Measurements from ENCODE around the gene NCOA3.
"Not testable (repeated sequence)": the region's sequence is repeated elsewhere in the genome, so short reads cannot be mapped to it uniquely, and the experiment has no call there.

The NCOA3 gene

DNA sequence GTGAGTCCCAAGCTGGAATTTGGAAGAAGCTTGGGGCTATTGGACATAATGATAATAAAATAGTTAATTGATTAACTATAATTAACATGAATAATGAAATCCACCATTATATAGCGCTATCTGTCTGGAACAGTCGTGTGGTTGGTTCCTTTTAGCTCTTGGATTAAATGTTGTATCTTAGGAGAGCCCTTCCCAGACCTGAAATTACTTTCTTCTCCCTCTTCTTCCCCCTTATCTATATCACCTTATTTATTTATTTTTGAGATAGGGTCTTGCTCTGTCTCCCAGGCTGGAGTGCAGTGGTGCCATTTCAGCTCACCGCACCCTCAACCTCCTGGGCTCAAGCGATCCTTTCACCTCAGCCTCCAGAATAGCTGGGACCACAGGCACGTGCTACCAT is 64.6 kb downstream of the NCOA3 start:
- DNase-seq (ENCODE audit: low read depth) = no peak

DNA sequence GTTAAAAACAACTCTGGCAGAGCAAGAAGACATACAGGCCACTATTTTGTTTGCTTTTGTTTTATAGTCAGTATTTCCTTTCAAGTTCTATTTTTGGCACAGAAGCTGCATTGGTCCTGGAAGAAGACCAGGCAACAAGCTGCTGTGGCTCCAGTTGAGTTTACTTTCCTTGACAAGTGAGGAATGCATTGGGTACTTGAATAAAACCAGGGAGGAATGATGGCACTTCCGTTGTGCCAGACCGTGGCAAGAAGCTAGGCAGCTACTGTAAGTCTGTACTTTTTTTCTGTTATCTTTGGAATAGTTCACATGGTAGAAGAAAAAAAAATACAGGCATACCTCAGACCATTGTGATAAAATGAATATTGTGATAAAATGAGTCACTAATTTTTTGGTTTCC is 66.3 kb downstream of the NCOA3 start:
- DNase-seq (ENCODE audit: low read depth) = no peak

DNA sequence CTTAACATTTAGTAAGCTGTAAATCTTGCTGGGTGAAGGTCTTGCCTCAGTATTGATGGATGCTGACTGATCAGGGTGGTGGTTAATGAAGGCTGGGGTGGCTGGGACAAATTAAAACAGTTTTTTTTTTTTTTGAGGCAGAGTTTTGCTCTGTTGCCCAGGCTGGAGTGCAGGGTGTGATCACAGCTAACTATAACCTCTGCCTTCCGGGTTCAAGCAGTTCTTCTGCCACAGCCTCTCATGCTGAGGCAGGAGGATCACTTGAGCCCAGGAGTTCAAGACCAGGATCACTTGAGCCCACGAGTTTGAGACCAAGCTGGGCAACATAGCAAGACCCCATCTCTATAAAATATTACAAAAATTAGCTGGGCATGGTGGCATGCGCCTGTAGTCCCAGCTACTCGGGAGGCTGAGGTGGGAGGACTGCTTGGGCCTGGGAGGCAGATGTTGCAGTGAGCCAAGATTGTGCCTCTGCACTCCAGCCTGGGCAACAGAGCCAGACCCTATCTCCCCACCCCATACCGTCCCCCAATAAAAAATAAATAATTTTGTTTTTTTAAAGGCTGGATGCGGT is 67.2 kb downstream of the NCOA3 start:
- no peak for DNase-seq (ENCODE audit: low read depth)

GRCh38 chr20:47571426-47571825 is 69.7 kb downstream of the NCOA3 start:
- no peak for DNase-seq (ENCODE audit: low read depth)

DNA sequence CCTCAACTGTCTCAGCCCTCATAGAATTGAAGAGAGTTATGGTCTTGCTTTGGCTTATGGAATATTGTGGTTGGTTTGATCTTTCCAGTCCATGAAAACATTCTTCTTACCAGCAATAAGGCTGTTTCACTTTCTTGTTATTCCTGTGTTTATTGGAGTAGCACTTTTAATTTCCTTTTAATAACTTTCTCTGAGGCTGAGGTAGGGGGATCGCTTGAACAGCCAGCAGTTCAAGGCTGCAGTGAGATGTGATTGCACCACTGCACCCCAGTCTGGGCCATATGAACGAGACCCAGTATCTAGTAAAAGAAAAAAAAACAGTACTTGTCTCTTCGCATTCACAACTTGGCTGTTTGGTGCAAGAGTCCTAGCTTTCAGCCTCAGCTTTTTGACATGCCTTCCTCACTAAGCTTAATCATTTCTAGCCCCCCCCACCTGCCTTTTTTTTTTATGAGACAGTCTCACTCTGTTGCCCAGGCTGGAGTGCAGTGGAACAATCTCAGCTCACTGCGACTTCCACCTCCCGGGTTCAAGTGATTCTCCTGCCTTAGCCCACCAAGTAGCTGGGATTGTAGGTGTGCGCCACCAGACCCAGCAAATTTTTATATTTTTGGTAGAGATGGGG is 70.5 kb downstream of the NCOA3 start:
- DNase-seq (ENCODE audit: low read depth) = no peak

- no peak for DNase-seq (ENCODE audit: low read depth)
Observed at GRCh38 chr20:47573559-47573958, 71.9 kb downstream of the NCOA3 start.

DNA sequence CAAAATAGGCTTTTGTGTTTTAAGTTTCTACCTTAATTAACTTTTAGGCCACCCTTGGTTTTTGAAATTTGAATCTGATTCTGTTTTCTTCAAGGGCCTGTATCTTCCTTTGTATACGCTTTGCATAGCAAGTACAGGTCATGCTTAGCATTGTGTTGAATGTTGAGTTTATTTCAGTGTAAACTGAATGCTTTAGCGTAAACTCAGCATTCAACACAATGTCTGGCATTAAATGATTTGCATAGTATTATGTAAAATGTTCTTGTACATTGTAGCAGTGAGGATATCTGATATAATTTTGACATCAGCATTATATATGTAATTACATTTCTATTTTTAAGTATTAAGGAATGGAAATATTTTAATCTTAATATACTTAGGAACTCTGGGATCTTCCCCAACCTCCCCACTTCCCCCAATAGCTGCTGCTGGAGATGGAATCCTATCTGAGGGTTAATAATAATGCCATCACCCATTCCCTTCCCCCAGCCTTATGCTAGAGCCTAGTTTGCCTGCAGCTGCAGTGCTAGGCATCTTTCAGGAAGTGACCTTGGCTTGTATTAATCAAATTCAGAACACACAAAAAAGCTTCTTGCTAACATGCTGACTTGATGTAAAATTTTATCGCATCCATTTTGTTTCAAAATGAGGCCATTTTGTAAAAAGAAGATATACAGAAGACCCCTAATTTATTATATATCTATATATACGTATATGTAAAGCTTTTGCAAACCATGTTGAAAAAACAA is 73.1 kb downstream of the NCOA3 start:
- DNase-seq (ENCODE audit: low read depth) = no peak

DNA sequence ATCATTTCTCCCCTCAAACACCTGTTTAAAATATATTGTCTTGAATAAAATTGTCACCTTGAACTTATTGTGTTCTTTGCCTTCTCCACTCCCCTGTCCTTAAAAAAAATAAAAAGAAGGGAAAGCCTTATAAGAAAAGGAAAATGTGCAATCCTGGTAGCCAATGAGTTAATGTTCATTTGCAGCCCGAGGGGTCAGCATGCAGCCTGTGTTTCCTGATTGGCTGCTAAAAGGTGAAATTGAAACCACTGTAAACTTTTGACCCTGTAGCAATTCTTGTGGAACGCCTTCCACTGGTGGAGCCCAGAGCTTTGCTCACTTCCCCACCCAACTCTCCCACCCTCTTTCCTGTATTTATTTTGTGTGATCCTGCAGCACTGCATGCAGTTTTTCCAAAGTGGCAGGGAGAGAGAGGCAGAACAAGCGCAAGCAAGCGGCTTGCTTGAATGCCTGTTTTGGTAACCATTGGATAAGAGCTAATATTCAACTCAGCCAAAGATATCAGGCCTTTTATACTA is 74.9 kb downstream of the NCOA3 start:
- peak; percentile 14 for DNase-seq (ENCODE audit: low read depth)

DNA sequence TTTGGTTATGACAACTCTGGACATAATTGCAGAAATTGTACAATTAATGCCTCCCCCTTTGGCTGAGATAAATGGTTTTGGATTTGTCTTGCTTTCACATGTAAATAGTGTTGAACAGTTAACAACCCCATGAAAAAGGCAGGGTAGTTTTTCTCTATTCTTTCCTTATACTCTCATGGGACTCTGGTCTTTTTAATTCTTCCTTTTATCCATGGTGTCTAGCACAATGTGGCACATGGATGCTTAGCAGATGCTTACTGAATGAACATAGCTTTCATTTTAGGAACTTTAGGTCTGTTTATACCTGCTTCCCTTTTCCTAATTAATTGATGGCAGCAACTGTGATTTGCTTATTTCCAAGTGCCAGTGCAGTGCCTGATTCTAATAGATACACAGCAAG is 75.6 kb downstream of the NCOA3 start:
- no peak for DNase-seq (ENCODE audit: low read depth)

GRCh38 chr20:47578543-47578942 is 76.9 kb downstream of the NCOA3 start:
- DNase-seq (ENCODE audit: low read depth) = no peak

DNA sequence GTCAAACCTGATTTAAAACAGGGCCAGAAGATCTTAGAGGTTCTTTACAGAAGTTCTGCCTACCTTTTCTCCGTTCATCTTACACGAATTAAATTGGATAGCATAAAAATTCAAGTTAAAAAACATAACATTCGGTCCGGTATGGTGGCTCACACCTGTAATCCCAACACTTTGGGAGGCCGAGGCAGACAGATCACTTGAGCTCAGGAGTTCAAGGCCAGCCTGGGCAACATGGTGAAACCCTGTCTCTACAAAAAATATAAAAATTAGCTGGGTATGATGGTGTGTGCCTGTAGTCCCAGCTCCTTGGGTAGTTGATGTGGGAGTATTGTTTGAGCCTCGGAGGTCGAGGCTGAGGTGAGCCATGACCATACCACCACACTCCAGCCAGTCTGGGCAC is 79.0 kb downstream of the NCOA3 start:
- not testable (repeated sequence) for DNase-seq (ENCODE audit: low read depth)

GRCh38 chr20:47581090-47581489 is 79.4 kb downstream of the NCOA3 start:
- DNase-seq (ENCODE audit: low read depth) = no peak

- no peak for DNase-seq (ENCODE audit: low read depth)
Observed at GRCh38 chr20:47583551-47583950, 81.9 kb downstream of the NCOA3 start.

GRCh38 chr20:47585087-47585747 is 83.5 kb downstream of the NCOA3 start:
- no peak for DNase-seq (ENCODE audit: low read depth)

DNA sequence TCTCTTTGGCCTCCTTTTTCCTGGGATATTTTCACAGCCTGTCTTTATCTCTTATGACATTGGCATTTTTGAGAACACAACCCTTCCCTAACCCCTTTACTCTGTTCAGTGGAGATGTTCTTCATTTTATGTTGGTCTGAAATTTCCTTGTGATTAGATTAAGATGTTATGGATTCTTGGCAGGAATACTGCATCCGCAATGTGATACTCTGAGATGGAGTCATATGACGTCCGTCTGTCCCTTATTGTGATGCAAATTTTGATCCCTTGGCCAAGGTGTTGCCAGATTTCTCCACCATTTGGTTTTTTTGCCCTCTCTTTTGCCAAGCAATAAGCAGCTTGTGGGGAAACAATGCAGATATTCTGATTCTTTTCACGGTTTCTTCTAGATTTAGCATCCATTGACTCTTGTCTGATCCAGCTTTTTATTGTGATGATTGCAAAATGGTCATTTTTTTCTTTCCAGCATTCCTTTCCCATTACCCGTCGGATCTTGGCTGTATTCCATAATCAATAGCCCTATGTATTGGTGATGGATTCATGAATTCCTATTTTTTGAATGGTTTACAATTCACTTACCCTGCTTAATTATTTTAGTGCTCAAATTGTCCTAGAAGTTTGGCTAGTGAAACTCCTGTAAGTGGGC is 85.1 kb downstream of the NCOA3 start:
- DNase-seq (ENCODE audit: low read depth) = no peak

DNA sequence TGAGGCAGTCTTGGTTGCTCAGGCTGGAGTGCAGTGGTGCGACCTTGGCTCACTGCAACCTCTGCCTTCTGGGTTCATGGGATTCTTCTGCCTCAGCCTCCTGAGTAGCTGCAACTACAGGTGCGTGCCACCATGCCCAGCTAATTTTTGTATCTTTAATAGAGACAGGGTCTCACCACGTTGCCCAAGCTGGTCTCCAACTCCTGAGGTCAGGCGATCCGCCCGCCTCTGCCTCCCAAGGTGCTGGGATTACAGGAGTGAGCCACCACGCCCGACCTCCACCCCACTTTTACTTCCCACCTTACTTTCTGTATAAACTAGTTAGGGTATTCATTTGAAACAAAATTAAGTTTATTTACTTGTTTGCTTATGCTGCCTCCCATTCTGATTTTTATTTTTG is 86.5 kb downstream of the NCOA3 start:
- no peak for DNase-seq (ENCODE audit: low read depth)

DNA sequence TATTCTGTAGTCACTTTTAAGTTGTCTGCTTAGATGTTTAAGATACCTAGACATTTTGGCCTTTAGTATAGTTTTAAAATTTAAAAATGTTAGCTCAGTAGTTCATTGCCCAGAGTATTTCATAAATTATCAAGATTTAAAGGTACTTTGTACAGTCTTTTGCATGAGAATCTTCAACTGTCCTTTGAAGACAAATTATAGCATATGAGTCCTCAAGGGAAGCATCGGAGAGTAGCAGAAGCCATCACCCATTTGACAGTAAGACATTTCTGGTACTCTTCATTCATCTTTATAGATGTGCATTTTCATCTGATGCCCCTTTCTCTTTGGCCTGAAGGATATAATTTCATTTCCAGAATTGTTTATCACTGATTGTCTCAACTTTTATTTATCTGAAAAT is 89.5 kb downstream of the NCOA3 start:
- no peak for DNase-seq (ENCODE audit: low read depth)

DNA sequence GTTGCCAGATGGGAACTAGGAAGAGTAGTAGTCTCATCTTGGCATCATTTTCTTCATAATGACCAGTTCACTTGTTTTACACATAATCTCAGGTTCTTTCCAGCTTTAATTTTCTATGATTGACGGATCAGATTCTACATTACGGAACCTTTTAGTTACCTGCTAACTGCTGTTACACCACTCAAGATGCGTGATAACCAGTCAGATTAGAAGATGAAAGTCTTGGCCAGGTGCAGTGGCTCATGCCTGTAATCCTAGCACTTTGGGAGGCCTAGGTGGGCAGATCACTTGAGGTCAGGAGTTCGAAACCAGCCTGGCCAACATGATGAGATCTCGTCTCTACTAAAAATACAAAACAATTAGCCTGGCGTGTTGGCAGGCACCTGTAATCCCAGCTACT is 92.5 kb downstream of the NCOA3 start:
- DNase-seq (ENCODE audit: low read depth) = no peak

GRCh38 chr20:47595138-47595537 is 93.5 kb downstream of the NCOA3 start:
- not testable (repeated sequence) for DNase-seq (ENCODE audit: low read depth)

DNA sequence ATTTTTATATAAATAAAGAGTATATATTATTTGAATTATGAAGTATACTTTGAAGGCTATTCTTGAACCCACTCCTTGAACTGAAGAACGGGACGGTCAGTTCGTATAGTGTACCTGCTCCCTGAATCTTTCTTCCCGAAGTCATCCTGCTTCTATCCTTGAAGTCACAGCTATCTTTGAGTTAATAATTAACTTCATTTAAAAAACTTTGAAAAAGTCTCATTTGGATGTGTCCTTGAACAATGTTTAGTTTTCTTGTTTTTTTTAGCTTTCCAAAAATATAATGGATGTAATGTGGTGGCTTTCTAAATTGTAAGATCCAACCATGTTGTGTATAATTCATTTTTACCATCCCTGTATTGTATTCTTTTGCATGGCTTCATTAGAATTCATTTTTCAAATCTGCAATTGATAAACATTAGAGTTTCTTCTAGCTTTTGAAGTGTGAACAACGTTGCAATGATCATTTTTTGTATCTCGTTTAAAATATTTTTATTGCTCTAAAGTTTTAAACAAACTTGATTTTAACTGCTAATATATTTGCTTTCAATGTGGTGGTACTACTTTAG is 94.4 kb downstream of the NCOA3 start:
- no peak for DNase-seq (ENCODE audit: low read depth)

DNA sequence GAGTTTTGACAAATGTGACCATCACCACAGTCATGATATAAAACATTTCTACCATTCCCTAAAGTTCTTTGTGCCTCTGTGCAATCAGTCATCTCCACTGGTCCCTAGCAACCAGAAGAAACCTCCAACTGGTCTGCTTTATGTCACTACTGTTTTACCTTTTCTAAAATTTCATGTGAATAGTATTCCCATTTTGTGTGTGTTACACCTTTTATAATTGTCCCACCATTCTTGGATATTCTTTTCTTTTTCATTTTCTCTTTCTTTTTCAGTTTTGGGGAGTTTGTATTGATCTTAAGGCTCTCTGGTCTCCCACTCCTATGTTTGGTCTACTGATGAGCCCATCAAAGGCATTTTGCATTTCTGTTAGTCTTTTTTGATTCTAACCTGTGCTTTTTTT is 95.4 kb downstream of the NCOA3 start:
- DNase-seq (ENCODE audit: low read depth) = no peak

Data from CMK (cell line).